ENCODE measurements around the gene SYNGR2. TPM values are rescaled to one million over a fixed set of nuclear protein-coding genes. Genes with fewer than 3 reads are reported as not detected.

SYNGR2 gene
- total and polyA plus RNA-seq, 9 of the 15 experiments (the other 6 are each of a cell fraction or from before 2014, with no cell fraction given) = 1.4 to 173 (median 87.8) TPM

DNA sequence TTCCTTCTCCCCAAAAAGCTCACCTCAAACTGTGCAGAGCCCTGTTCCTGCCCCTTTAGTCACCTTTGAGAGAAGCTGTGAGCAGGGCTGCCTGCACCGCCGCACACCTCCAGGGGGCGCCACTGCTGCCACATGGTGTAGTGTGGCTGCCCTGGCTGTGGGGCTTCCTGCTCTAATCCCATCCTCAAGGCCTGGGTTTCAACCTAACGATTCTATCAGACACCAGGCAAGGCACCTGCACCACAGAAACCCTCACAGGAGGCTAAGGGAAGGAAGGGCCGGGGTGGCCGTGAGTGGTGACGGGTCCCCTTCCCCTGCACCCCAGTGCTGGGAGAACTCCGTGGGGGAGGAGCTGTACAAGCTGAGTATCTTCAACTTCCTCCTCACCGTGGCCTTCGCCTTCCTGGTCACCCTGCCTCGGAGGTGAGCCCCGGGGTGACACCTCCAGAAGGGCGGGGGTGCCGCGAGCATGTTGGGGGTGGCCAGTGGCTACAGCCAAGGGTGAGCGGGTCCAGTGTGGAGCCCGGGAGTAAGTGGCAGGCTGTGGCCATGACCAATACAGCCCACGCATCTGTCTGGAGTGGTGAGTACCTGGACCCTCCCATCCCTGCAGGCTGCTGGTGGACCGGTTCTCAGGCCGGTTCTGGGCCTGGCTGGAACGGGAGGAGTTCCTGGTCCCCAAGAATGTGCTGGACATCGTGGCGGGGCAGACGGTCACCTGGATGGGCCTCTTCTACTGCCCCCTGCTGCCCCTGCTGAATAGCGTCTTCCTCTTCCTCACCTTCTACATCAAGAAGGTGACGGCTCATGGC lies 30.8 kb upstream of the SYNGR2 start (continued):
- no peak for TF ChIP-seq POLR2B (IDR thresholded peaks at IDR 0.05; ENCODE audit: low read depth, partially characterized antibody)
- no peak for TF ChIP-seq NUFIP1 (IDR thresholded peaks at IDR 0.05; ENCODE audit: partially characterized antibody)
- no peak for TF ChIP-seq PRMT5 (CRISPR knock-in tag; IDR thresholded peaks at IDR 0.05)
- peak; percentile 51 for TF ChIP-seq CREM (IDR thresholded peaks at IDR 0.05; ENCODE audit: low read depth)
- no peak for TF ChIP-seq PHTF2 (CRISPR knock-in tag; IDR thresholded peaks at IDR 0.05)
- peak; percentile 91 for TF ChIP-seq EP400 (IDR thresholded peaks at IDR 0.05)
- no peak for TF ChIP-seq ZNF282 (CRISPR knock-in tag; IDR thresholded peaks at IDR 0.05)
- no peak for TF ChIP-seq CBX2 (IDR thresholded peaks at IDR 0.05; ENCODE audit: insufficient read depth, low read length, poor library complexity, severe bottlenecking)
- 0 out of 2 replicates have a peak, but pooled peaks have one; percentile 42 for TF ChIP-seq ZNF766 (CRISPR knock-in tag; conservative IDR thresholded peaks at IDR 0.05)
- TF ChIP-seq, protein P1, sequence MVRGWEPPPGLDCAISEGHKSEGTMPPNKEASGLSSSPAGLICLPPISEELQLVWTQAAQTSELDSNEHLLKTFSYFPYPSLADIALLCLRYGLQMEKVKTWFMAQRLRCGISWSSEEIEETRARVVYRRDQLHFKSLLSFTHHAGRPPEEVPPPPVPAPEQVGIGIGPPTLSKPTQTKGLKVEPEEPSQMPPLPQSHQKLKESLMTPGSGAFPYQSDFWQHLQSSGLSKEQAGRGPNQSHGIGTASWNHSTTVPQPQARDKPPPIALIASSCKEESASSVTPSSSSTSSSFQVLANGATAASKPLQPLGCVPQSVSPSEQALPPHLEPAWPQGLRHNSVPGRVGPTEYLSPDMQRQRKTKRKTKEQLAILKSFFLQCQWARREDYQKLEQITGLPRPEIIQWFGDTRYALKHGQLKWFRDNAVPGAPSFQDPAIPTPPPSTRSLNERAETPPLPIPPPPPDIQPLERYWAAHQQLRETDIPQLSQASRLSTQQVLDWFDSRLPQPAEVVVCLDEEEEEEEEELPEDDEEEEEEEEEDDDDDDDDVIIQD (CRISPR knock-in tag; IDR thresholded peaks at IDR 0.05) = no peak
- TF ChIP-seq, protein P2, sequence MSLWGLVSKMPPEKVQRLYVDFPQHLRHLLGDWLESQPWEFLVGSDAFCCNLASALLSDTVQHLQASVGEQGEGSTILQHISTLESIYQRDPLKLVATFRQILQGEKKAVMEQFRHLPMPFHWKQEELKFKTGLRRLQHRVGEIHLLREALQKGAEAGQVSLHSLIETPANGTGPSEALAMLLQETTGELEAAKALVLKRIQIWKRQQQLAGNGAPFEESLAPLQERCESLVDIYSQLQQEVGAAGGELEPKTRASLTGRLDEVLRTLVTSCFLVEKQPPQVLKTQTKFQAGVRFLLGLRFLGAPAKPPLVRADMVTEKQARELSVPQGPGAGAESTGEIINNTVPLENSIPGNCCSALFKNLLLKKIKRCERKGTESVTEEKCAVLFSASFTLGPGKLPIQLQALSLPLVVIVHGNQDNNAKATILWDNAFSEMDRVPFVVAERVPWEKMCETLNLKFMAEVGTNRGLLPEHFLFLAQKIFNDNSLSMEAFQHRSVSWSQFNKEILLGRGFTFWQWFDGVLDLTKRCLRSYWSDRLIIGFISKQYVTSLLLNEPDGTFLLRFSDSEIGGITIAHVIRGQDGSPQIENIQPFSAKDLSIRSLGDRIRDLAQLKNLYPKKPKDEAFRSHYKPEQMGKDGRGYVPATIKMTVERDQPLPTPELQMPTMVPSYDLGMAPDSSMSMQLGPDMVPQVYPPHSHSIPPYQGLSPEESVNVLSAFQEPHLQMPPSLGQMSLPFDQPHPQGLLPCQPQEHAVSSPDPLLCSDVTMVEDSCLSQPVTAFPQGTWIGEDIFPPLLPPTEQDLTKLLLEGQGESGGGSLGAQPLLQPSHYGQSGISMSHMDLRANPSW (CRISPR knock-in tag; IDR thresholded peaks at IDR 0.05) = no peak
- TF ChIP-seq, protein P3, sequence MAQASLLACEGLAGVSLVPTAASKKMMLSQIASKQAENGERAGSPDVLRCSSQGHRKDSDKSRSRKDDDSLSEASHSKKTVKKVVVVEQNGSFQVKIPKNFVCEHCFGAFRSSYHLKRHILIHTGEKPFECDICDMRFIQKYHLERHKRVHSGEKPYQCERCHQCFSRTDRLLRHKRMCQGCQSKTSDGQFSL (CRISPR knock-in tag; IDR thresholded peaks at IDR 0.05) = peak; percentile 79
- TF ChIP-seq, protein P3 (tag; IDR thresholded peaks at IDR 0.05) = 0 out of 4 replicates have a peak, but pooled peaks of 1 of the 2 experiments have one; percentile 36
- TF ChIP-seq TEAD1 (CRISPR knock-in tag; IDR thresholded peaks at IDR 0.05) = peak; percentile 21 to 93; a peak in 2 of 4 replicates
- TF ChIP-seq LARP7 (IDR thresholded peaks at IDR 0.05) = no peak
- TF ChIP-seq ZBED1 (IDR thresholded peaks at IDR 0.05) = 0 out of 2 replicates have a peak, but pooled peaks have one; percentile 28
- no peak for TF ChIP-seq ZFPM2 (CRISPR knock-in tag; IDR thresholded peaks at IDR 0.05)
- TF ChIP-seq, protein P4, sequence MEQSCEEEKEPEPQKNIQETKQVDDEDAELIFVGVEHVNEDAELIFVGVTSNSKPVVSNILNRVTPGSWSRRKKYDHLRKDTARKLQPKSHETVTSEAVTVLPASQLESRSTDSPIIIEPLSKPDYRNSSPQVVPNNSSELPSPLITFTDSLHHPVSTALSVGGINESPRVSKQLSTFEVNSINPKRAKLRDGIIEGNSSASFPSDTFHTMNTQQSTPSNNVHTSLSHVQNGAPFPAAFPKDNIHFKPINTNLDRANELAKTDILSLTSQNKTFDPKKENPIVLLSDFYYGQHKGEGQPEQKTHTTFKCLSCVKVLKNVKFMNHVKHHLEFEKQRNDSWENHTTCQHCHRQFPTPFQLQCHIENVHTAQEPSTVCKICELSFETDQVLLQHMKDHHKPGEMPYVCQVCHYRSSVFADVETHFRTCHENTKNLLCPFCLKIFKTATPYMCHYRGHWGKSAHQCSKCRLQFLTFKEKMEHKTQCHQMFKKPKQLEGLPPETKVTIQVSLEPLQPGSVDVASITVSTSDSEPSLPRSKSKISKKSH (CRISPR knock-in tag; IDR thresholded peaks at IDR 0.05) = no peak
- TF ChIP-seq ZNF239 (CRISPR knock-in tag; IDR thresholded peaks at IDR 0.05) = no peak
- TF ChIP-seq TBP (optimal IDR thresholded peaks at IDR 0.05; ENCODE audit: low read depth, low read length) = peak; percentile 25
- TF ChIP-seq DPF2 (IDR thresholded peaks at IDR 0.05) = peak; percentile 75

Measured in K562 (cell line).